GM18519 (cell line): ENCODE data around the gene GPM6B.

Experiments
- ATAC-seq: cut with Tn5 transposase; IDR thresholded peaks from one replicate; pipeline ENCODE4 v1.9.1; 2021; ENCODE audit warnings: mild to moderate bottlenecking, moderate library complexity; ENCODE audit not compliant: unreplicated experiment, low FRiP score

GPM6B gene

GRCh38 chrX:13825178-13825762, 8.4 kb upstream of the GPM6B start:
- ATAC-seq: no peak

GRCh38 chrX:13824746-13825145, 7.9 kb upstream of the GPM6B start:
- ATAC-seq: no peak

- ATAC-seq: no peak
Measured at GRCh38 chrX:13821738-13822137, 4.8 kb upstream of the GPM6B start.

GRCh38 chrX:13816176-13816575, 717 bp downstream of the GPM6B start:
- no peak for ATAC-seq

GRCh38 chrX:13815664-13816063, 1.2 kb downstream of the GPM6B start:
- no peak for ATAC-seq

- ATAC-seq: no peak
Measured at GRCh38 chrX:13808865-13809264, 8.0 kb downstream of the GPM6B start.

- ATAC-seq: no peak
Measured at GRCh38 chrX:13808293-13808692, 8.6 kb downstream of the GPM6B start.

- no peak for ATAC-seq
Measured at GRCh38 chrX:13805241-13805640, 11.7 kb downstream of the GPM6B start.

- no peak for ATAC-seq
Measured at GRCh38 chrX:13803116-13803515, 13.8 kb downstream of the GPM6B start.

- no peak for ATAC-seq
Measured at GRCh38 chrX:13798184-13798583, 18.7 kb downstream of the GPM6B start.

GRCh38 chrX:13797512-13797911, 19.4 kb downstream of the GPM6B start:
- no peak for ATAC-seq

GRCh38 chrX:13794417-13794816, 22.5 kb downstream of the GPM6B start:
- ATAC-seq: no peak

- ATAC-seq: no peak
Measured at GRCh38 chrX:13793897-13794296, 23.0 kb downstream of the GPM6B start.

GRCh38 chrX:13791559-13791958, 25.3 kb downstream of the GPM6B start:
- ATAC-seq: no peak

- ATAC-seq: no peak
Measured at GRCh38 chrX:13791145-13791544, 25.7 kb downstream of the GPM6B start.

- ATAC-seq: no peak
Measured at GRCh38 chrX:13790206-13791131, 26.4 kb downstream of the GPM6B start.

GRCh38 chrX:13786048-13786447, 30.8 kb downstream of the GPM6B start:
- ATAC-seq: no peak

- ATAC-seq: no peak
Measured at GRCh38 chrX:13780868-13781427, 35.9 kb downstream of the GPM6B start.

- no peak for ATAC-seq
Measured at GRCh38 chrX:13778916-13779315, 38.0 kb downstream of the GPM6B start.

GRCh38 chrX:13776387-13776786, 40.5 kb downstream of the GPM6B start:
- no peak for ATAC-seq

GRCh38 chrX:13775837-13776236, 41.1 kb downstream of the GPM6B start:
- no peak for ATAC-seq

GRCh38 chrX:13774696-13775095, 42.2 kb downstream of the GPM6B start:
- ATAC-seq: no peak
